Left hindlimb (tissue), 1 donor: ENCODE results near the gene KANK2.
"Not testable (repeated sequence)": the region's sequence is repeated elsewhere in the genome, so short reads cannot be mapped to it uniquely, and the experiment has no call there.

Source experiments
- DNase-seq: peaks from one replicate; pipeline ENCODE4 v3.0.0-alpha.2; 2018

Gene KANK2

DNA sequence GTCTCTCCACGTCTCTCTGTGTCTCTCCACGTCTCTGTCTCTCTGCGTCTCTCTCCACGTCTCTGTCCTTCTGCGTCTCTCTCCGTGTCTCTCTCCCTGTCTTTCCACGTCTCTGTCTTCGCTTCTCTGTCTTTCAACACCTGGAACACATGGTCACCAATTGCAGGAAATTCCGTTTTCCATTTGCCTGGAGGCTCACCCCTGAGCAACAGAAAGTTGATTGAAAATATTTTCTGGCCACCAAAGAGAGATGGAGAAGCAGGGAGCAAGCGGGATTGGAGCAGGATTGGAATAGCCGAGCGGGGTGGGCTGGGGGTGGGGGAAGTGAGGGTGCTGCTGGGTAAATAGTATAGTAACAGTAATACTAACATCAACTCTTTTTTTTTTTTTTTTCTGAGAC is 1.7 kb downstream of the KANK2 start:
- DNase-seq, result peak; percentile 12

DNA sequence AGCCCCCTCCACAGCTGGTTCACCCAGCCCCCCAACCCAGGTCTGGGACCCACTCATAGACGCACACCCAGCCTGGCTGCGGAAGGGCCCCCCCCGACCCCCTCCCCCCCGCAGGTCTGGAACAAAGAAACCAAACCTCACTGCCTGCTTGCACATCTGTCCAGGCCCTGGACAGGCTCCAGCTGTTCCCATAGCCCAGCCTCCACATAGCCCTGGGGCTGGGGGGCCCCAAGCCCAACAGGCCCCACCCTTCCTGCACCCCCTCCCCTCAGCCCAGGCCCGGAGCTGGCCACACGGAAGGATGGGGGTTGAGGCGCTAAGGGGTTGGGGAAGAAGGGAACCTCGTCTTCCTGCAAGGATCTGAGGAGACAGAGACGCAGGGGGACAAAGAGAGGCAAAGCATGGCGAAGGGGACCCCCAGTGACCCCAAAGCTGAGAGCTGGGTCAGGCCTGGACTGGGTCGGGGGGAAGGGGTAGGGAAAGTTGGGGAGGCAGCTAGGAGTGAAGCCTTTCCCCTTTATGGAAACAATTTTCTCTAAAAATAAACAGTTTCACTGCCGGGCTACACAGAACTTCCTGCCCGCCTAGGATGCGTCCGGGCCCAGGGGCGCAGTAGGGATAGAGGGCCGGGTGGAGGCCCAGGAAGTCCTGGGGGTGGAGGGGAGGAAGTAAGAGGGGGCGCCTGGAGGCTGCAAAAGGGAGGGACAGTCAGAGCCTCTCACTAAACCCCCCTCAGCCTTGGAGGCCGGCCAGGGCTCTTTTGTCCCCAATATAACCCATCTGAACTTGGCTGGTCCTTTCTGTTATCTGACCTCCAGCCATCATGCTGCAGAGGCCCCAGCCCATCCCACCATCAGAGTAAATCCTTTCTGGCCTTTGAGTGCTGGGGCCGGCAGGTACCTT is 2.4 kb downstream of the KANK2 start:
- peak; percentile 75 for DNase-seq

DNA sequence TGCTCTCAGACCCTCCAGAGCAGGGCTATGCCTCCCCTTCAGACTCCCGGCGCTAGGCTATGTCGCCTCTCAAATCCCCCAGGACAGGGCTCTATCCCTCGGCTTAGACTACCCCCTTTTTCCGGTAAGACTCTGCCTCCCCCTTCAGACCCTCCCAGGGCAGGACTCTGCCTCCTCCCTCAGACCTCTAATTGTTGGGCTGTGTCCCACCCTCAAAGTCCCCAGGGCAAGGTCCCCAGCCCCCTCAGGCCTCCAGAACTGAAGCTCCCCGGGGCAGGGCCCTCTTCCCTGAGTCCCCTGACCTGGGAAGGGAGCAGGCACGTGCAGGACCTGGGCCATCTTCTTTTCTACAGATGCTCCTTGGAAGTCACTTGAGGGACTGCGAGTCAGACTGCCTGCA is 3.2 kb downstream of the KANK2 start:
- DNase-seq, result peak; percentile 26

DNA sequence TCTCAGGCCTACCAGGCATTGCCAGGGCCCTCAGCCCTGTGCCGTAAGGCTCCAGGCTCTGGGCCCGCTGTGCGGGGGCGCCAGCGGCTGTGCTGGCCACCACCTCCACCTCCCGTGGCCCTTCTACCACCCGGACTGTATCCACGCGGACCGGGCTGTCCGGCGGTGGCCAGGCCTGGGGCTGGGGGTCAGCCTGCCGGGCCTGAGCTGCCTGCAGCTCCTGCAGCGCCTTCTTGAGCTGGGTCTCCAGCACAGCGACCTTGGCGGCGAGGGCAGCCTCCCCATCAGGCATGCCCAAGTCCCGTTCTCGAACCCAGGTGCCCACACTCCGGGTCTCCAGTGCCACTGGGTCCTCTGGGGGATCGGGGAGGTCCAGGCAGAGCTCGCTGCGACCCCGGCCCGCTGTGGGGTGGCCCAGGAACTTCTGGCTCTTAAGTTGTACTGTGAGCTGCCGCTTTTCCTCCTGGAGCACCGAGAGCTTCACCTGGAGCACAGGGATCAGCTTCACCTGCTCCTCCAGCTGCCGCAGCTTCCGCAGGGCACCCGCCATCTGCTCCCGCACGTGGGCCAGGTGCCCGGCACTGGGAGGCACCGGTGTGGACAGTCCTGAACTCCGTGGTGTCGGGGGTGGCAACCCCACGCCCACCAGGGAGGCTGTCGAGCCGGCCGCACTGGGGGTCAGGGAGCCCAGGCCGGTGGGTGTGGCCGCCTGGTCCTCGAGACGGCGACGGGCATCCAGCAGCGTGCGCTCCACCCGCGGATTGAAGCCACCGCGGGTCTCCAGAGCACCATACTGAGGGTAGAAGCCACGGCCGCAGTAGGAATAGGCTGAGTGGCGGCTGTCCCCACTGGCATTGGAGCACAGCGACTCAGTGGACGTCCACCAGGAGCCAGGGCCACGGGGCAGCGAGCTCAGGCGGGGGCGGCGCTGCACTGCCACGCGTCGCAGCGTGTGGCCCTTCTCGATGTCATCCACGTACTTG is 4.1 kb downstream of the KANK2 start:
- peak; percentile 28 for DNase-seq

DNA sequence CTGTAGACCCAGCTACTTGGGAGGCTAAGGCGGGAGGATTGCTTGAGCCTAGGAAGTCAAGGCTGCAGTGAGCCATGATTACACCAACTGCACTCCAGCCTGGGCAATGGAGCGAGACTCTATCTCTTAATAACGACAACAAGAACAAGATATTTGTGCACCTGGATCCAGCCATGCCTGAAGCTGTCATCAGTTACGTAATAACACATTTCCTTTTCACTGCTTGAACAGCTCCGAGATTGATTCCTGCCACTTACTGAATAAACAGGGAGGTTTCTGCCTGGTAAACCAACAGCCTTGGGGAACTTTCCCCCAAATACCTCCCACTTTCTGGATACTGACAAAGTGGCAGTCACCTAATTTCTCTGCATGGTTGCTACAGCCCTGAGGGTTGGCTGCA is 5.4 kb downstream of the KANK2 start:
- DNase-seq, result no peak

DNA sequence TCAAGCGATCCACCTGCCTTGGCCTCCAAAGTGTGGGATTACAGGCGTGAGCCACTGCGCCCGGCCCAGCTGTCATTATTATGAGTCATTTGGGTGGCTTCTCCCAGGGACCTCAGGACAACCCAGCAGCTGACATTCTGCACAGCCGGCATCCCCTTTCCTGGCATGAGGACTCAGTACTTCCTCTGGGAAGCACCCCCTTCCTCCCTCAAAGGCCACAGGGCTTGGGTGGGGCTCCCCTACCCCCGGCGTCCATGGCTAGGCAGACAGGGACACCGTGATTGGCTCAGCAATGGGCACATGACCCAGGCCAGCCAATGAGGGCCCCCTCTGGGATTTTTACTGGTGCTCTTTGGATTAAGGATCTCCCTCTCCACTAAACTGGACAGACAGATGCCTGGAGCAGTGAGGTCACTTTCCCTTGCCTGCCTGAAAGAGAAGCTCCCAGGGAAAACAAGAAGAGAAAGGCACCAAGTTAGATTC is 6.0 kb downstream of the KANK2 start:
- DNase-seq, result peak; percentile 87

DNA sequence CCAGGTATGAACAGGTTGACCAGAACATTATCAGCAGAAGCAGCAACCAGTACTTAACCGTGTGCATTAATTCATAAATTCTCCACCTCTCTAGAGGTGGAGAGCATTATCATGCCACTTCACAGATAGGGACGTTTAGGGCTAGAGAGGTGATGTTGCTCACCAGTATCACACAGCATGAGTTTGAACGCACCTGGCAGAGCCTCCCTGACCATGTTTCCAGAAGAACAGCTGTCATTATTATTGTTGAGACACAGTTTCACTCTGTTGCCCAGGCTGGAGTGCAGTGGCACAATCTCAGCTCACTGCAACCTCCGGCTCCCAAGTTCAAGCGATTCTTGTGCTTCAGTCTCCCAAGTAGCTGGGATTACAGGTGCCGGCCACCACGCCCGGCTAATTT is 6.8 kb downstream of the KANK2 start:
- DNase-seq, result no peak

DNA sequence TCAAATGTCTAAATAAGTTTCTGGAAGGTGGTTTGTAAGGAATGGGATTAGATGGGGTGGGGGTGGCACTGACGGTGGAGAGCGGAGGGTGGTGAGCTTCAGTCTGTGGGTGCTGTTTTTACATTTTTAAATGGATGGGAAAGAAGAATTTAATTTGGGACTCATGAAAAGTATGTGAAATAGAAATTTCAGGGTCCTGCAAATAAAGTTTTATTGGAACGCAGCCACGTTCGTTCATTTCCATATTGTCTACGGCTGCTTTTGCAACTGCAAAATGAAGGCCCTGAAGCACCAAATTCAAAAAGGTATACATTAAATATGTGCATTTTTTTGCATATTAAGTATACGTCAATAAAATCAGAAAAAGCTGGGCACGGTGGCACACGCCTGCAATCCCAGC is 9.9 kb downstream of the KANK2 start:
- DNase-seq, result peak; percentile 8

DNA sequence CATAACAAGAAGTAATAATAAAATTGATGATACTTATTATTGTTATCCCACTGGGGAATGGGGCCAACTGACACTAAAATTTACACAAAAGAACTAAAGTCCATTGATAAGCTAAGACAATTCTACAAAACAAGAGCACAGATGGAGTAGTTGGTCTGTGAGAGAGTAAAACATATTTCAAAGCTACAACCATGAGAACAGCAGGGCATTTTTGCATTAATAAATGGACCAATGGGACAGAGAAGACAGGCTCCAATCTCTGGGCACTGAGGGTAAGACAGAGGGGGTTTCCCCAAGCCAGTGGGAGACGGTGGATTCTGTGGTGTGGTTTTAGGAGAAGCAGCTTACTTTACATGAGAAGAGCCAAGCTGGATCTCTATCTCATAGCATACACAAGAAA is 14.4 kb downstream of the KANK2 start:
- DNase-seq, result no peak

DNA sequence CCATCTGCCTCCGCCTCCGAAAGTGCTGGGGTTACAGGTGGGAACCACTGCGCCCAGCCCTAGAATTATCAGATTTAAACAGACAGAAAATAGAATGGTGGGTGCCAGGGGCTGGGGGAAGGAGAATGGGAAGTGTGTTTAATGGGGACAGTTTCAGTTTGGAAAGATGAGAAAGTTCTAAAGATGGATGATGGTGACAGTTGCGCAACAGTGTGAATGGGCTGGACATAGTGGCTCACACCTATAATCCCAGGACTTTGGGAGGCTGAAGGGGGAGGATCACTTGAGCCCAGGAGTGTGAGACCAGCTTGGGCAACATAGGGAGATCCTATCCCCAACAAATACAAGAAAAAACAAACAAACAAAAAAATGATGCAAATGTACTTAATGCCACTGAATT is 15.9 kb downstream of the KANK2 start:
- DNase-seq, result no peak

DNA sequence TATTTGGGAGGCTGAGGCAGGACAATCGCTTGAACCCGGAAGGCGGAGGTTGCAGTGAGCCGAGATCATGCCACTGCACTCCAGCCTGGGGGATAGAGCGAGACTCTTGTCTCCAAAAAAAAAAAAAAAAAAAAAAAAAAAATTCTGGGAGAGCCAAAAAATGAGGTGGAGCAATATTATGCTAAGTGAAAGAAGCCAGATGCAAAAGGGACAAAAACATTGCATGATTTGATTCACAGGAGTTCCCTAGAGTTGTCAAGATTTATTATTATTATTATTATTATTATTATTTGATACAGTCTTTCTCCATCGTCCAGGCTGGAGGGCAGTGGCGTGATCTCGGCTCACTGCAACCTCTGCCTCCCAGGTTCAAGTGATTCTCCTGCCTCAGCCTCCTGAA is 16.4 kb downstream of the KANK2 start:
- DNase-seq, result not testable (repeated sequence)

DNA sequence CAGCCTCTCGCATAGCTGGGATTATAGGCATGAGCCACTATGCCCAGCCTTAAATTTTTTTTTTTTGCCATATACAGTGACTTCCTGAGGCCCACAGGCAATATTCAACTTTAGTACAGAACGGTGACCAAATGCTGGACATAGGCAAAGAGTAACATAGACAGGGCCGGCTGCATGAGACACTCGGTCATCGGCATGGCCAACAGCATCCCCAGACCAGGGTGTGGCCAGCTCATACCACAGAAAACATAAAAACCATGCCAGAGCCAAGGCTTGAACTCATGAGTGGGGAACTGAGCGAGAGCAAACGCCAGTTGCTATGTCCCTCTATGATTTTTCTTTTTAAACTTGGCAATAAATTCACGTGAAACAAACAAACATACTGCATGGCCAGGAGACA is 17.0 kb downstream of the KANK2 start:
- no peak for DNase-seq

DNA sequence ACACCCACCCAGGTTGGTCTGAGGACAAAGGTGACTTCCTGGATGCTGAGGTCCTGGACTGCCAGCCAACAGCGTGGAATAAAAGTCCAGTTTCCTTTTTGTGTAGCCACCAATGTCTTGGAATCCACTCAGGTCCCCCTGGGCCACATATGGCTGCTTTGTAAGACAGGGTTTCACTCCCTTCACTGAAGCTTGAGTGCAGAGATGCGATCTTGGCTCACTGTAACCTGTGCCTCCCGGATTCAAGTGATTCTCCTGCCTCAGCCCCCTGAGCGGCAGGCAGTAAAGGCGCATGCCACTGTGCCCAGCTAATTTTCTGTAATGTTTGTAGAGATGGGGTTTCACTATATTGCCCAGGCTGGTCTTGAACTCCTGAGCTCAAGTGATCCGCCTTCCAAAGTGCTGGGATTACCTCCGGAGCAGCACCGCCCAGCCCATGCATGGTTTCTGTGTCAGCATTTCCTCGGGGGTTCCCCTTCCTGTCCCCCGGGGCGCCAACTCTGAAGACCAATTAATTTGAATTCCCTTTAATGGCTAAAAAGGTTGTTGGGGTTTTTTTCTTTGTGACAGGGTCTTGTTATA is 17.5 kb downstream of the KANK2 start:
- DNase-seq, result no peak

DNA sequence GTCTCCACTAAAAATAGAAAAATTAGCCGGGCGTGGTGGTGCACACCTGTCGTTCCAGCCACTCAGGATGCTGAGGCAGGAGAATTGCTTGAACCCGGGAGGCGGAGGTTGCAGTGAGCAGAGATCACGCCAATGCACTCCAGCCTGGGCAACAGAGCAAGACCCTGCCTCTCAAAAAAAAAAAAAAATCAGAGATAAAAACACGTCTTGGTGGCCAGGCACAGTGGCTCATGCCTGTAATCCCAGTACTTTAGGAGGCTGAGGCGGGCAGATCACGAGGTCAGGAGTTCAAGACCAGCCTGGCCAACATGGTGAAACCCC is 18.2 kb downstream of the KANK2 start:
- not testable (repeated sequence) for DNase-seq

DNA sequence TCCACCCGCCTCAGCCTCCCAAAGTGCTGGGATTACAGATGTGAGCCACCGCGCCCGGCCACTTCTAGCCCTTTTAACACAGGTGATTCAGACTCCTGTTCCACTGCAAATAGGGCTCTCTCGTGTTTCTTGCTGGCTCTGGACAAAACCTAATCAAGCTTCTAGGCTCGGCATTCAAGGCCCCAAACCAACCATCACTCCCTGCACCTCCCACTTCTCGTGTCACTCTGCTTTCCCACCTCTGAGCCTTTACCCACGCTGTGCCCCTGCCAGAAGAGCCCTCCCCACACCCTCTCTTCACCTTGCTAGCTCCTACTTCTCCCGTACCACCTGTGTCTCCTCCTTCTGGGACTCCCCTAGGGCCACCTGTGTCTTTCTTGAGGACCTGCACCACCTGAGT is 19.8 kb downstream of the KANK2 start:
- DNase-seq, result no peak

DNA sequence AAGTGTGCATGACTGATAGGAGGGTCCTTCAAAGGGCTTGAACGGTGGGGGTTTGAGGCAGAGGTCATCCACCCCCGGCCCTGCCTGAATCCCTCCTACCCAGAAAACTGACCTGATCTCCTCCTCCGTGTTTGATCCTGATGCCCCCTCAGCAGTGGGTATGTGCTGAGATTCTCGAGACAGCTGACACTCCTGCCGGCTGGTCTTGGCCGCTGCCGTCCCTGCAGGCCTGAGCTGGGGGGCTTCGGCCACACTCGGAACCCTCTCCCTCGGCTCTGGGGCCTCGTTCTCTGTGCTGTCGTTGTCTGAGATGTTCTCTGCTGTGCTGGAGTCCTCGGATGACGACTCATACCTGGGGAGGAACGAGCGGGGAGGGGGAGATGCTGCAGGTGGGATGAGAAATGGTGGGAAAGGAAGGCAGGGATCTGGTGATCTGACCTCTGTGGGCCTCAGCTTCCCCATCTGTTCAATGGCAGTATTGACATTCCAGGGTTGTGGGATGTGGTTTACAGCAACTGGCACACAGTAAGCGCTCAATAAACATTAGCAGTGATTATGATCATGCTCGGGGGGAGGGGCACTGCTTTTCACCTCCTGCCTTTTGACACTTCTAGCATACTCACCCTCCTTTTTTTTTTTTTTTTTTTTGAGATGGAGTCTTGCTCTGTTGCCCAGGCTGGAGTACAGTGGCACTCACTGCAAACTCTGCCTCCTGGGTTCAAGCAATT is 20.7 kb downstream of the KANK2 start:
- no peak for DNase-seq

DNA sequence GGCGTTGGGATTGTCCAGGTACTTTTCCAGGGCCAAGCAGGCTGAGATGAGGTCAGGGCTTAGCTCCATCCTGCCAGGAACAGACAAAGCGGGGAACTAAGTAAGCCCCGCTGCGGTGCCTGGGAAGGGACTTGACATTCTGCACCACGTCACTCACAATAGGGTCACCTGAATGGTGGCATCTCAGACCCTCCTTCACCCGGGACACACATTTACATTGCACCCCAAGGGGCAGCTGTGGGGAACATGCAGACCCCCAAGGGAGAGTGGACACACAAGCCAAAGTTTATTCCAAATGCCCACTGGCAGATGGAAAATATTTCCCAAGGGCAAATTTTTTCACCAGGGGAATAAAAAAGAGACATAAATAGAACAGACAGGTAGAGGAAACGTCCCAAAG is 21.4 kb downstream of the KANK2 start:
- no peak for DNase-seq

DNA sequence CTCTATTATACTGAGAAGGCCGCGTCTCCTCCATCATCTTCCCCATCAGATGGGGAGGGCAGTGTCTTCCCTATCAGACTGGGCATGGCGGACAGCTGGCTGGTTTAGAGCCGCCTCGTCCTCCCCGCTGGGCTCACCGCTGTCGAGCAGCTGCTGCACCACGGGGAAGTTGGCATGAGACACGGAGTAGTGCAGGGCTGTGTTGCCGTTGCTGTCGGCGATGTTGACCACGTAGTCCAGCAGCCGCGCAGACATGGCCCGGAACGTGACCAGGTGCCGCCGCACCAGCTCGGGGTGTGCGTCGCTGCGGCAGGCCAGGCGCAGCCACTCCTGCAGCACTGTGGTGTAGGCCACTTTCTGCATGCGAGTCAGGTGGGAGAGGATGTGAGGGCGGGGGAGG is 23.0 kb downstream of the KANK2 start:
- DNase-seq, result no peak

DNA sequence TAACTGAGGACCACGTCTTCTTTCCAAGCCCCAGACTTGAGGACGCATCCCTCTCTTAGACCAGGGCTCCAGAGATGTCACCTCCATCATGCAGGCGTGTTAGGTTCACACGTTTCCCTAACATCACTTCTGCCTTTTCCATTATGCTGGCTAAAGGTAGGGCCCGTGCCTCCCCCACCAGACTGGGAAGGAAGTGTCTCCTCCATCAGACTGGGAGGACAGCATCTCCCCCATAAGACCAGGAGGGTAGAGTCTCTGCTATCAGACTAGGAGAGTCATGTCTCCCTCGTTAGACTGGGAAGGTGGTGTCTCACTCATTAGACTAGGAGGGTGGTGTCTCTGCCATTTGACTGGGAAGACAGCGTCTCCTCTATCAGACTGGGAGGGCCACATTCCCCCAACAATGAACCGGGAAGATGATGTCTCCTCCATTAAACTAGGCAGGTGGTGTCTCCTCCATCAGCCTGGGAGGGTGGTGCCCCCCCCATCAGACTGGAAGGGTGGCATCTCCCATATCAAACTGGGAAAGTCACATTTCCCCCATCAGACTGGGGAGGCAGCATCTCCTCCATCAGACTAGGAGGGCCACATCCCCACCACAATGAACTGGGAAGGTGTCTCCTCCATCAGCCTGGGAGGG is 23.7 kb downstream of the KANK2 start:
- no peak for DNase-seq

DNA sequence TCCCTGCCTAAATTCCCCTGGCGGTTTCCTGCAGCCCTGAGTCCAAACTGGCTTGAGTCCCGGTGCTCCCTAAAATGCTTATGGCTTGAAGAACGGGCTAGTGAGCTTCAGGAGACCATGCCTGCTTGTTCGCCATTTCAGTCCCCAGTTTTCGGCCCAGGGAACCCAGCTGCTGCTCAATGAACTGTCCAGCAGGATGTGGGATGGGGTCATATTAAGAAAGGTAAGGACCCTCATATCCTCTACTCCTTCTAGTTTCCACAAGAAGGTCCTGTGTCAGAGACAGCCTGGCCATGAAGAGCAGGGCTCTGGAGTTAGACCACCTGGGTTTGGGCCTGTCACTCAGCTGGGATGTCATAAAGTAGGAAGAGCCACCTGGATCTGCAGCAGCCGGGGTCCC is 24.8 kb downstream of the KANK2 start:
- DNase-seq, result no peak

DNA sequence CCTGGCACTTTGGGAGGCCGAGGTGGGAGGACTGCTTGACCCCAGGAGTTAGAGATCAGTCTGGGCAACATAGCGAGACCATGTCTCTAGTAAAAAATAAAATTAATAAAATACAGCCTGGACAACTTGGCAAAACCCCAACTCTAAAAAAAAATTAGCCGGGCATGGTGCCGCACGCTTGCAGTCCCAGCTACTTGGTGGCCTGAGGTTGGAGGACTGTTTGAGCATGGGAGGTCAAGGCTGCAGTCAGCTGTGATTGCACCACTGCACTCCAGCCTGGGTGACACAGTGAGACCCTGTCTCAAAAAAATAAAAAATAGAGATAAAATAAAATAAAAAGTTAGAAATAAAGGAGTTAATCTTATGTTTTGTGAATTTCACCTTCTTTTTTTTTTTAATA is 26.2 kb downstream of the KANK2 start:
- DNase-seq, result no peak
